ENCODE results near the gene AARS2. TPM values are rescaled to one million over a fixed set of nuclear protein-coding genes. Genes with fewer than 3 reads are reported as not detected.

Gene AARS2
- total and polyA plus RNA-seq, 8 donors = 2.9 to 19.3 (median 6.4) TPM

DNA sequence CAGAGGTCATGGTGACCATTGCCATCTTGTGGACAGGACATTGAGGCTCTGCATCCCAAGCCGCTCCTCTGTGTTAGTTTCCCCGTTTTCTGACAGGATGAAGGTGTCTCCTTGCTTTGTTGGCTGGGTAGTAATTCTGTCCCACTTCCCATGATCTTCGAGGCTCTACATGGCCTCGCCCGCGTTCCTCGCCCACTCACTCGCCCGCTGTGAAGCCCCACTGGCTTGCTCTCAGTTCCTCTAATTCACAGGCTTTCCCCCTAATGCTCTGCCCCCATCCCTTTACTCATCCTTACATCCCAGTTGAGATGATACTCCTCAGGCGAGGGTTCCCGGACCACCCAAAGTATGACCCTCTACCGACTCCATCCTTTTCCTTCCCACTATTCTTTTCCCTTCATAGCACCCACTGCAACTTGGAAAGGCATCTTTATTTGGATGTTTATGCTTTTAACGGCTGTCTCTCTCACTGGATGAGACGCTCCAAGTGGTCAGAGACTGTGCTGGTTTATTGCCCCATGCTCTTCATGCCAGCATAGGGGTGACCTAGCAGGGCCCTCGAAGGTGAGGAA is 55.3 kb downstream of the AARS2 start:
- no peaks in the 10 kb centered on the region for H3K9me3 ChIP-seq
- WGBS, 5 donors = 25 to 31% (median 28%) methylated on average over 14 to 15 of the region's 15 CpGs
- intact Hi-C loops (cut with DNase I; ENCODE audit: low total_unique reads) = no loop called here
- no peaks in the 10 kb centered on the region for H3K27me3 ChIP-seq
- peak overlapping the region; percentile 94 to 97 (median 95) for H3K27ac ChIP-seq
- TF ChIP-seq, protein P1, sequence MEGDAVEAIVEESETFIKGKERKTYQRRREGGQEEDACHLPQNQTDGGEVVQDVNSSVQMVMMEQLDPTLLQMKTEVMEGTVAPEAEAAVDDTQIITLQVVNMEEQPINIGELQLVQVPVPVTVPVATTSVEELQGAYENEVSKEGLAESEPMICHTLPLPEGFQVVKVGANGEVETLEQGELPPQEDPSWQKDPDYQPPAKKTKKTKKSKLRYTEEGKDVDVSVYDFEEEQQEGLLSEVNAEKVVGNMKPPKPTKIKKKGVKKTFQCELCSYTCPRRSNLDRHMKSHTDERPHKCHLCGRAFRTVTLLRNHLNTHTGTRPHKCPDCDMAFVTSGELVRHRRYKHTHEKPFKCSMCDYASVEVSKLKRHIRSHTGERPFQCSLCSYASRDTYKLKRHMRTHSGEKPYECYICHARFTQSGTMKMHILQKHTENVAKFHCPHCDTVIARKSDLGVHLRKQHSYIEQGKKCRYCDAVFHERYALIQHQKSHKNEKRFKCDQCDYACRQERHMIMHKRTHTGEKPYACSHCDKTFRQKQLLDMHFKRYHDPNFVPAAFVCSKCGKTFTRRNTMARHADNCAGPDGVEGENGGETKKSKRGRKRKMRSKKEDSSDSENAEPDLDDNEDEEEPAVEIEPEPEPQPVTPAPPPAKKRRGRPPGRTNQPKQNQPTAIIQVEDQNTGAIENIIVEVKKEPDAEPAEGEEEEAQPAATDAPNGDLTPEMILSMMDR (IDR thresholded peaks at IDR 0.05) = peak in 4 of 7 experiments; percentile 4 to 15 (median 9)
- TF ChIP-seq POLR2AphosphoS5 (IDR thresholded peaks at IDR 0.05) (no peak), POLR2A (IDR thresholded peaks at IDR 0.05) (no peak)
- H3K4me3 ChIP-seq = peak overlapping the region; percentile 82 to 96 (median 92)
- peaks cover 38 to 65% (median 56%) of the 10 kb centered on the region in 4 donors for H3K4me1 ChIP-seq
- H3K36me3 ChIP-seq = peaks cover 43 to 70% (median 54%) of the 10 kb centered on the region in 4 donors
- no peak for DNase-seq

DNA sequence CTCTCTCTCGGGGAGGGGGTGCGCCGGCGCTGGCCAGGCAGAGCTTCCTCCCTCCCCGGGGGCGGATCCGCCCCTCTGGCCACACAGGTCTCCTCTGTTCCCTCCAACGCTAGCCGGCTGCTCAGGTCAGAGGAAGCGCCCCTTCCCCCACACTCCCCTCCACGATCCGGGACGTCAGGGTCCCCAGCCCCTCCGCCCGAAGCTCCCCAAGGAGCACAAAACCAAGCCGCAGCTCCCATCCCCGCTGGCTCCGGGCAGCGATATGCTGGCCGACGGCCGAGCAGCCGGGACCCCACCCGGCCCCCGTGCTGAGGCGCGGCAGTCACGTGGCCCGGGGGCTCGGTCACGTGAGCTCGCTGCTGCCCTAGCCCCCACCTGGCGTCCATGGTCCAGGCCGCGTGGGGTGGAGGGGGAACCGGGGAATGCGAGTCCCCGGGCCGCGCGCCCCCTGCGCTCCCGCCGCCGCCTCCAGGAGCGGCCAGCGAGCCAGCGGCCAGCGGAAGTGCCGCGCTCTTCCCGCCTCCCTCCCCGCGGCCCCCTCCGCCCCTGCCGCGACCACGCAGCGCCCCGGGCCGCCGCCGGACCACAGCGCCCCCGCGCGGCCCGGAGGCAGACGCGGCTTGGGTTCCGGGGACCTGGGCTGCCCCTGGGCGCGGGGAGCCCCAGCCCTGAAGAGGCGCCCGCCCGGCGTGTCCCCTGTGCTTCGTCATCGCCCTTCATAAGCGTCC is 56.0 kb downstream of the AARS2 start, which contains the start of gene SLC35B2:
TSS of gene SLC35B2 (minus strand) at position 504 of the 728 bp plus-strand sequence. CDS start at position 386, 118 bp downstream.
- Histone ChIP-seq H3K4me1 (peaks cover 32 to 65% (median 56%) of the 10 kb centered on the region in 4 donors), H3K9me3 (no peaks in the 10 kb centered on the region), H3K27ac (peak within 1 kb of the TSS; percentile 94 to 97 (median 95)), H3K36me3 (peaks cover 49 to 75% (median 61%) of the 10 kb centered on the region in 4 donors), H3K4me3 (peak within 1 kb of the TSS; percentile 82 to 96 (median 92)), H3K27me3 (no peaks in the 10 kb centered on the region)
- DNase-seq = peak; percentile 68 to 92
- no peak for TF ChIP-seq POLR2A (IDR thresholded peaks at IDR 0.05)
- TF ChIP-seq EP300 (IDR thresholded peaks at IDR 0.05) = no peak
- TF ChIP-seq, protein P1 (IDR thresholded peaks at IDR 0.05) = peak in 4 of 7 experiments; percentile 25 to 92 (median 73)
- TF ChIP-seq POLR2AphosphoS5 (IDR thresholded peaks at IDR 0.05) = peak; percentile 15 to 63 (median 51)
- intact Hi-C loops (cut with DNase I; ENCODE audit: low total_unique reads) = no loop called here
- WGBS, 5 donors = 0 to 1% (median 1%) methylated on average over 13 to 80 of the region's 80 CpGs

GRCh38 chr6:44256775-44257024 is 56.4 kb downstream of the AARS2 start:
- no peak for TF ChIP-seq EP300 (IDR thresholded peaks at IDR 0.05)
- no peak for TF ChIP-seq POLR2AphosphoS5 (IDR thresholded peaks at IDR 0.05)
- TF ChIP-seq POLR2A (IDR thresholded peaks at IDR 0.05) = no peak
- TF ChIP-seq, protein P1 (IDR thresholded peaks at IDR 0.05) = no peak
- peaks cover 33 to 65% (median 54%) of the 10 kb centered on the region in 4 donors for H3K4me1 ChIP-seq
- H3K9me3 ChIP-seq = no peaks in the 10 kb centered on the region
- peaks cover 54 to 75% (median 65%) of the 10 kb centered on the region in 4 donors for H3K36me3 ChIP-seq
- peak overlapping the region; percentile 82 to 96 (median 92) for H3K4me3 ChIP-seq
- intact Hi-C loops (cut with DNase I; ENCODE audit: low total_unique reads) = no loop called here
- H3K27me3 ChIP-seq = no peaks in the 10 kb centered on the region
- H3K27ac ChIP-seq = peak overlapping the region; percentile 94 to 97 (median 95)
- 0 to 1% (median 0%) methylated on average over 4 to 12 of the region's 12 CpGs for WGBS, 5 donors
- DNase-seq = no peak

- intact Hi-C loops (cut with DNase I; ENCODE audit: low total_unique reads) = no loop called here
- 11 to 19% (median 17%) methylated on average over 15 of the region's 15 CpGs for WGBS, 5 donors
- Histone ChIP-seq H3K4me1 (peaks cover 33 to 65% (median 55%) of the 10 kb centered on the region in 4 donors), H3K4me3 (peak overlapping the region; percentile 82 to 96 (median 92)), H3K27ac (peak overlapping the region; percentile 94 to 97 (median 95)), H3K27me3 (no peaks in the 10 kb centered on the region), H3K36me3 (peaks cover 56 to 75% (median 68%) of the 10 kb centered on the region in 4 donors), H3K9me3 (no peaks in the 10 kb centered on the region)
- TF ChIP-seq POLR2AphosphoS5 (IDR thresholded peaks at IDR 0.05) (peak in 1 of 3 donors; percentile 10), EP300 (IDR thresholded peaks at IDR 0.05) (no peak)
- peak in 1 of 2 donors; percentile 48 for DNase-seq
These were observed 57.0 kb downstream of the AARS2 start for GRCh38 chr6:44255871-44256774.
